Globus pallidus (tissue), 1 donor: ENCODE measurements around the gene COLEC11.
A peak's percentile ranks its signal among the peaks of the same experiment; 100 is the strongest.

Experiments
- DNase-seq: peaks from one replicate; pipeline ENCODE4 v3.0.0-alpha.2; 2015; ENCODE audit warnings: low spot score

The COLEC11 gene

DNA sequence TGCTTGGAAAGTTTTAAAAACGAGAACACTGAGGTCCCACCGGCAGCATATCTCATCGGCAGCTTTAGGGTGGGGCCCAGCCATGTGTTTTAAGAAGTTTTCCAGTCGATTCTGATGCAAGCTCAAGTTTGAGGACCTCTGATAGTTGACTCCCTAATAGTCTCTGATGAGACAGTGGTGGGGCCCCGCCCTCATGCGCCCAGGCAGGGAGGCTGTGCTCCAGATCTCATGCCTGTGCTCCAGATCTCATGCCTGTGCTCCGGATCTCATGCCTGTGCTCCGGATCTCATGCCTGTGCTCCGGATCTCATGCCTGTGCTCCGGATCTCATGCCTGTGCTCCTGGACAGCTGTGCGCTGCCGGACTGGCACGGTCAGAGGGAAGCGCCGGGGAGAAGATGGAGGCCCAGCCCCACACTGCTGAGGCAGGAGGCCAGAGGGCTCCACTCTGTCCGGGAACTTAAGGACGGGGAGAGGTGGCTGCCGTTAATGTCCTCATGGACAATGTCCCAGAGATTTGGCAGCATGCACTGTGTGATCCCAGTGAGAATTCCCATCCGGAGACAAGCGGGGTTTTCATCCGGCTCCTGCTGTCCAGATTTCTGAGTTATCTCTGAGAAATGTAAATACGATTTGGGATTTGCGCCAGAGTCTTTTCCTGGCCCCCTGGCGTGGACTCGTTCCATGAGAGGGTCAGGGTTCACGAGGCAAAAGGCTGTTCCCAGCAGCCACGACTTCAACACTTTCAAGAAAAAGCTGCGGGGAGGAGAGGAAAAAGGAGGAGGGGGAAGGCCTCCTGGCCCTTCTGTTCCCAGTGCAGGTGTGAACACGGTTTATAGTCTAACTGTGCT lies 9.4 kb upstream of the COLEC11 start:
- DNase-seq, result no peak

DNA sequence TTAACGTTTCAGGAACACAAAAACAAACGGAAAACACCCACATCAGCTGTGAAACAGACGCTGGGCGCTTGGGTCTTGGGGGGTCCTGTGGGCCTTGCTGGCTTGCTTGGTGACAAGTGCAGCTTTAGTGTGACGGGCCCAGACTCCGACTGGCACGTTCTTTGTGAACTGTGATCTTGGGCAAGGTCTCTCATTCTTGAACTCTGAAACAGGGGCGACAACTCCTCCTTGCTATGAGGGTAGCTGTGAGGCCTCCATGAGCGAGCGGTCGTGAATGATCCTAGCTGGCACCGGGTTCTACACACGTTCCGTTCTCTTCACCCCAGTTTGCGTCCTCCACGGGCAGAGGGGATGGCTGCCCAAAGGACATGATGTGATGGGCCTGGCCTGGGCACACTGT lies 8.7 kb upstream of the COLEC11 start:
- DNase-seq, result no peak

DNA sequence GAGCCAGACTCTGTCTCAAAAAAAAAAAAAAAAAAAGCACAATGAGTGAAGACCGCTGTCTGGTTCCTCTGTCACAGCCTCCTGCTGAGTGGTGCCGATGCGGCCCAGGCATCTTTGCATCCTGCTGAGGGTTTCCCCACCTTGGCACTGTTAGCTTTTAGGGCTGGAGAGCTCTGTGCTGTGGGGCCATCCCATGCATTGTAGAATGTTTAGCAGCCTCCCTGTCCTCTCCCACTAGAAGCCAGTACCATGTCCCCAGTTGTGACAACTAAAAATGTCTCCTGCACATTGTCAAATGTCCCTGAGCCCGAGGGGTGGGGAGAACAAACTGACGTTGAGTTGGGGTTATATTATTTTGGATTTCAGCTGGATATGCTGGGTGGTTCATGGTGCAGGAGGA lies 7.9 kb upstream of the COLEC11 start:
- no peak for DNase-seq

DNA sequence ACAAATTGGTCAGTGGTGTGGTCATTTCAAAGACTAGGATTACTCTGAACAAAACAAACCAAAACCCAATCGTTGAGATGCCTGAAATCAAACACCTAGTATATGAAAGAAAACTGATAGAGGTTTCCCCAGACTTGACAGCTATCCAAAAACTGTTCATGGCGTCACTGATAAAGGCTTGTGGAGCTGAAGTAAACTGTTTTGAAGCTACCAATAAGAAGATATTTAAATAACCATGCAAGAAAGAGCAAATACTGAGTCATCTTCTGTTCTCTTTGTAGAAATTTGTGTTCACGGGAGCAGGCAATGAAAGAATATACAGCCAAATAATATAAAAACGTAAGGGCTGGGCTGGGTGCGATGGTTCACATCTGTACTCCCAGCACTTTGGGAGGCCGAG lies 7.5 kb upstream of the COLEC11 start:
- no peak for DNase-seq

DNA sequence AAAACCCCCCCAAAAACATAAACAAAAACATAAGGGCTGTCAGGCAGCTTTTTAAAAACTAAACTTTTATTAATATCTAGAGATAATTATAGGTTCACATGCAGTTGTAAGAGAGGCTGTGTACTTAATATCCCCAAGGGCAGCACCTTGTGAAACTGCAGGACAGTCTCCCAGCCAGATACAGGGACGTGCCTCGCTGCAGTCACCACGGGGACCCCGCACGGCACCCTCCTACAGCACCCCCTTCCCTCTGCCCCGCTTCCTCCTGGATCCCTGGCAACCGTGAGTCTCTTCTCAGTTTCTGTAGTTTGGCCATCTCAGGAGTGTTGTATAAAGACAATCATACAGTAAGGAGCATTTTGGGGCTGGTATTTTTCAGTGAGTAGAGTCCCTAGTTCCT lies 6.8 kb upstream of the COLEC11 start:
- DNase-seq, result no peak

DNA sequence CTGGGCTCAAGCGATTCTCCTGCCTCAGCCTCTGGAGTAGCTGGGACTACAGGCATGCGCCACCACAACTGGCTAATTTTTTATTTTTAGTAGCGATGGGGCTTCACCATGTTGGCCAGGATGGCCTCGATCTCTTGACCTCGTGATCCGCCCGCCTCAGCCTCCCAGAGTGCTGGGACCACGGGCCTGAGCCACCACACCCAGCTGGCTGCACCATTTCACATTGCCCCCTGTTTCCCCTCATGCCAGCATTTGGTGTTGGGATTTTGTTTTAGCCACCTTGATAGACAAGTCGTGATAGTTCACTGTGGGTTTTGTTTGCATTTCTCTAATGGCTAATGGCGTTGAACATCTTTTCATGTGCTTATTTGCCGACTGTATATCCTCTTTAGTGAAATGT lies 5.8 kb upstream of the COLEC11 start:
- DNase-seq, result no peak

DNA sequence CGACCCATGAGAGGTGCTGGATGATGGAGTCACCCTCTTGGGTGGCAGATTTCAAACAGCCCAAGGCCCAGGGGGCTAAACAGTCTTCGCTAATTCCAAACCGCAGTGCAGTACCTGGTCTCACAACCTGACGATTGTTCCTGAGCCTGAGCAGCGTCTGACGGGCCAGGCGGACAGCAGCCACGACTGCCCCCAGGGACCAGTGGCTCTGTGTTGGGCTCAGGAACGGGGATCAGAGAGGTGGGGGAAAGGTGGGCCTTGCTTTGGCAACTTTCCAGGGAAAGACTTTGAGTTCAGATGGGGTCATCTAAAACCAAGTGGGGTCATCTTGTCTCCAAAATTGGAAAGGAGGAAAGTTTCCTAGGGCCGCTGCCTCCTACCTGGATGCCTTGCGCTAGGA lies 492 bp downstream of the COLEC11 start:
- DNase-seq, result no peak

DNA sequence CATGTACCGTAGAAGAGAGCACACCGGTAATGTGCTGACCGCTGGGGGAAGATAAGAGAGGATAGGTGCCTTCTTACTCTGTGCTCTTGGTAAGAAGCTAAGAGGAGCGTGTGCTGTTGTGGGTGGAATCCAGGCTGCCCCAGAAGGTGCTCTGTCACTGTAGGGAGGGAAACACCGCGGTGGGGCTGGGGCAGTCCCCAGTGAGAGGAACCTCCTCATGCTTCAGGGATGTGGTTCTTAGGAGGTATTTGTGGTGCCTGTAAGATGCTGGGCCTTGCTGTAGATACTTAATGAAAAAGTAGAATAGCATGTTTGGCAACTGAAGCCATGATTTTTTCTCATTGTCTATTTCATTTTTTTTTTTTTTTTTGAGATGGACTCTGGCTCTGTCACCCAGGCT lies 1.1 kb downstream of the COLEC11 start:
- no peak for DNase-seq

DNA sequence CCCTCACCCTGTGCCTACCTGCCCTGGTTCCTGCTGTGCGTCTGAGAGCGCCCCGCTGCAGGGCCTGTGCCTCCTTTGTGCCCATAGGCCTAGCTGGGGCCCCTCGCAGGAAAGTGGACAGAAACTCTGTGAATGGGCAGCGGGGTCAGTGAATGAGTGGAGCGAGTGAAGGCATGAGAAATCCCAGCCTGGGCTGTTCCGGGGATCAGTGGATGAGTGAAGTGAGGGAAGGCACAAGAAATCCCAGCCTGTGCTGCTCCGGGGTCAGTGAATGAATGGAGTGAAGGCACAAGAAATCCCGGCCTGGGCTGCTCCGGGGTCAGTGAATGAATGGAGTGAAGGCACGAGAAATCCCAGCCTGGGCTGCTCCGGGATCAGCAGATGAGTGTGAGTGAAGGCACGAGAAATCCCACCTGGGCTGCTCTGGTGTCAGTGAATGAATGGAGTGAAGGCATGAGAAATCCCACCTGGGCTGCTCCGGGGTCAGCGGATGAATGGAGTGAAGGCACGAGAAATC lies 2.0 kb downstream of the COLEC11 start:
- DNase-seq, result no peak

DNA sequence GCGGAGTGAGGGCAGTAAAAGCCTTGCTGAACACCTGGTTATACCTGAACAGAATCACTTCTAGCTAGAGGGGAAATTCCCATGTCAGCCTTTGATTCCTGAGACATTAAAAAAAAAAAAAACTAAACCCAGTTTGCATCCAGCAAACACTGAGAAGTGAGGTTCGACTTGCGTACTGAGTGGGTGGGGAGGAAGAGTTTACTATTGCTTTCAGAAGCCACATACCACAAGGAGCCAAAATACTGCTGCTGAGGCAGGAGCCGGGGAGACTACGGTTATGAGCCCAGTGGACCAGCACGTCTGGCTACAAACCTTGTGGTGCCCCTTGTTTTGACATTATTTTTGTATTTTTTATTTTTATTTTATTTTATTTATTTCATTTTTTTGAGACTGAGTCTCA lies 2.7 kb downstream of the COLEC11 start:
- no peak for DNase-seq

DNA sequence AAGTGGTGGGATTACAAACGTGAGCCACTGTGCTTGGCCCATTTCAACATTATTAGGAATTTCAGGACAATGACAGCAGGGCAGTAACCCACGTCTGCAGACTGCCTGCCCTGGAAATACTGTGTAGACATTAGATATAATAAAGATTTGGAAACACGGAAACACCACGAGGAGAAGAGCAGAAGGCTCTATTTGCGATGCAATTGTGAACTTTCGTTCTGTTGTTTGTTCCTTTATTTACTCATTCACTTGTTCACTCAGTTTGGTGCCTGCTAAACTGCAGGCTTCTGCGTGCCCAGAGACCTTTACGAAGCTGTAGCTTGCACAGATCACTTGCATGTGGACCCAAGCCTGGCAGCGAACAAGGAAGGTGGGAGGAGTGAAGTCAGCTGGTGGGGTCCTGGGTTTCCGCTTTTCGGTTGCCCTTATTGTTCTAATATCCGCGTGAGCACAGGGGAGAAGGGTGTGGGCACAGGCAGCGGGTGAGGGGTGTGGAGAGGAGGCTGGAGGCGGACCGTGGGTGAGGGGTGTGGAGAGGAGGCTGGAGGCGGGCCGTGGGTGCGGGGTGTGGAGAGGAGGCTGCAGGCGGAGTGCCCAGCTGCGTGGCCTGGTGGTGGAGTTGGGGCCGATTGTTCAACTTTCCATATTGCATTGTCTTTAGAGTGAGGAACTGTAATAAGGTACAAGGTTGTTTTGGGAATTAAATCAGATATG lies 3.4 kb downstream of the COLEC11 start:
- DNase-seq, result no peak

DNA sequence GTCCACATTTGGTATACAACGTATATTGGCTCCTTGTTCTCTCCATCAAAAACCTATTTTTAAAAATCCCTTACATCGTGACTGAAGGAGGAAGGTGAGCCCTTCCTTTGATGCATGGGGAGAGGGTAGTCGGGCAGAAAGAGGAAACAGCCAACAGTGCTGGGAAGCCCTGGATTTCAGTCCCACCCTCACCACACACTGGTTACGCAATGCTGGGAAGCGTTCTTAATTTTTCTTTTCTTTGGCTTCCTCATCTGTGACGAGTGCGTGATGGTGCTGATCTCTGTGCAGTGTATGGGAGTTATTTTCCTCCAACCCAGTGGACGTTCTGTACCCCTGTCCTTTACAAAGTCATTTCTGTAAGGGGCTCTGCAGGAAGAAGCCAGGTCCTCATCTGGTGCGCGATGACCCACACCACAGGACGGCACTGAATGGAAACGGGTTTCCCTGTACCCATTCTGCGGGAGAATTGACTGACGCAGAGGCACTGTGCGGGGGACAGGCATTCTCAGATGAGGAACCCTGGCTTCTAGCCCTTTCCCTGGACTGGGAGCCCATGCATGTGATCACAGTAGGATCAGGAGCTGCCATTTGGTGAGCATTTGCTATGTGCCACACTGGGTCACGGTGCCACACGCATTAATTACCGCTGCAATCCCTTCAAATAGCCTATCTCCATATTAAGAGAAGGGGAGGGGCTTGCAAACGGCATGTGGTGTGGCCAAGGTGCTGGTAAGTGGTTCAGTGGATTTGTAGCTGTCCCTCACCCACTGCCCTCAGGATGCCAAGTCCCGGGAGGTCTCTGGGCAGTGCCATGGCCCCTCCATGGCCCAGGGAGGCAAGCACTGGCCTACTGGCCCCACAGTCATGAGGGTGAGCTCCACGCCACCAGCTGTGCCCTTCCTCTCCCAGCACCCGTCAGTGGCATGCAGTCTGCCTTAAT lies 4.3 kb downstream of the COLEC11 start:
- no peak for DNase-seq

DNA sequence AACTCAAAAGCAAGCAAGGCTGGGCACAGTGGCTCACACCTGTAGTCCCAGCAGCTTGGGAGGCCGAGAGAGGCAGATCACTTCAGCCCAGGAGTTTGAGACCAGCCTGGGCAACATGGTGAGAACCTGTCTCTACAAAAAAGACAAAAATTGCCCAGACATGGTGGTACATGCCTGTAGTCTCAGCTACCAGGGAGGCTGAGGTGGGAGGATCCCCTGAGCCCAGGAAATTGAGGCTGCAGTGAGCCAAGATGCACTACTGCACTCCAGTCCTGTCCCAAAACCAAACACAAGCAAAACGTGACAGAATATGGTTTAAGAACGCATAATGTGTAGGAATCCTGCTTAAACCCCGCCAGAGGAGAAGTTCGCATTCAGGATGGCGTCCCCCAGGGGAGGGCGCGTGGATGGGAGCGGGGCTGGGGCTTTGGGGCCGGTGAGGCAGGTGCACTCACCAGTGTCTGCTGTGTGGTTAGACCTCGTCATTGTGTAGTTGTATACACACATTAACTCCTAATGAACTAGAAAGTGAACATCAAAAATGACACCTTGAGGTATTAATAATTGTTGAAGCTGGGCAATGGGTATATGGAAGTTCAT lies 5.4 kb downstream of the COLEC11 start:
- DNase-seq, result no peak

DNA sequence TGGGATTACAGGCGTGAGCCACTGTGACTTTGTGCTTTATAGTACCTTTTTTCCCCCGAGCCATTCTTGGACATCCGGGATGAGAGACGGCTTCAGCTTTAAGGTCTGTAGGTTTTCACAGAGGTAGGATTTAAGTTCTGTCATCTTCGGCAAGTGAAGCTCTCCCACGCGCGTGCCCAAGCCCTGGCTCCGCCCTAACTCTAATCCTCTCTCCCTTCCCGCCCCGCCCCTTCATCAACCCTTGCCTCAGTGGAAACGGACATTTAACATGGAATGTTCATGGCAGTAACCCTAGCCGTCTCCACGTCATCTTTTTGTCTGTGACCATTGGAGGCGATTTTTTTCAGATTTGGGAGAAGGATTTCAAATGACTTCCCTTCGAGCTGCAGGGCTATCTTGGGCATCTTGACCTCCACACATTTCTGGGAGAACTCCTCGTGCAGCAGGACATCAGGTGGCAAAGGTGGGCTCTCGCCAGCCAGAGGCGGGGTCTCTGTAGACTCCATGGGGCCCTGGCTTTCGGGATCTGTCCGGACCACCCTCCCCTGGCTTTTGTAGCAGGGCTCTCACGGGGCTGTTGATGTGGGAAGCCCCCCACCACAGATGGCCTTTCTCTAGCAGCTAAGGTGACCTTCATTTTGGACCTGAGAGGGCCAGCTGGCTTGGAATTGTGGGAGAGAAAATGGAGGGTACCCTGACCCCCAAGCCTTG lies 6.8 kb downstream of the COLEC11 start:
- no peak for DNase-seq

DNA sequence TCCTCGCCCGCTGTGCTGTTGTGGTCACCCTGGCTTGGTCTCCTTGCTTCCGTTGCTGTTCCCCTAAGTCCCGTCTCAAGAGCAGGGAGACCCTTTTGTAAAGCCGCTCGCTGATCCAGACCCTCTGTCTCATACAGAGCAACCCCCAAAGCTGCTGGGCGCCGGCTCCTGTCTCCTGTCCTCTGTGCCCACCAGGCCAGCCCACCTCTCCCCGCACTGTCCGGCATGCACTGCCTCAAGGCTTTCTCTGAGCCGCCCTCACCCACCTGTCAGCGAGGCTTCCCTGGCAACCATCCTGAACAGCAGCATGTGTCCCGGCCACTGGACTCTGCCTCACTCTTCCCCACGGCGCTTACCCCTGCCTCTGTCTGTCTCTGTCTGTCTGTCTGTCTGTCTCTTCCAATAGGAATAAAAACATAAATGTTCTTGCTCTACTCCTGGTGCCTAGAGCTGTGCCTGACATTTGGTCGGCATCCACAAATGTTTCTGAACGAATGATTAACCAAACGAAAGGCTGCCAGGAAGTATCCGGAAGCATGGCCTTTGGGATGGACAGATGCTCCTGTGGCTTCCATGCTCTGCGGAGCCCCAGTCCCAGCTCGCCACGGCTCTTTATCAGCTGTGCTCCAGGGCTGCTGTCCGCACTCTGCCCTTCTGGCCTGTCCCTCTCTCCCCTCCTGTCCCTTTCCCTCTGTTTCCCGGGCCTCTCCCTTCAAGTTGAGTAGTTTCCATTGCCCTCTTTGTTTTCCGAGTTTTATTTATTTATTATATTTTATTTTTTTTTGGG lies 7.8 kb downstream of the COLEC11 start:
- DNase-seq, result no peak

DNA sequence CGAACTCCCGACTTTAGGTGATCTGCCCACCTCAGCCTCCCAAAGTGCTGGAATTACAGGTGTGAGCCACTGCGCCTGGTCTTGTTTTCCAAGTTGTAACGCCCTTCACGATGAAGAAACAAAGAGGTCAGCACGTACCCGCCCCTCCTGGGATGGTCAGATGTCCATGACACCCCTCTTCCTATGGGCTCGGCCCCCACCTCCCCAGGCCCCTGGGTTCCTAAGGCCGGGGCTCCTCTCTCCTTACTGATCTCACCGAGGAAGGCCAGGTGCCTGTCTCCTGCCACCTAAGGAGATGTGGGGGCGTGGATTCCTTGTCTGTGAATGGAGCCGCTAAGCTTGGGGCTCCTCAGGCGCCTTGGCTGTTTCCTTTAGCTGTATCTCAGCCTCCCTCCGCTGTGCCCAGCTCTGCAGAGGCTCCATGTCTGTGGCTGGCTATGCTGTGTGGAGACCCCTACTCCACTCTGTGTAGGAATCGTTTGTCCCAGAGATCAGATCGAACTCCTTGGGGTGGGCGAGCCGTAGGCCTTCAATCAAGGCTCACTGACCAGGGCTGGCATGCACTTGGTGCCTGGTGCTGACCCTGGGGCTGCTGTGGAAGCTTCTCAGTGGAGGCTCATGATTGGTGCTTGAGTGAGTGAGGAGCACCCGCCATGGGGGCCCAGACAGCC lies 8.8 kb downstream of the COLEC11 start:
- no peak for DNase-seq

DNA sequence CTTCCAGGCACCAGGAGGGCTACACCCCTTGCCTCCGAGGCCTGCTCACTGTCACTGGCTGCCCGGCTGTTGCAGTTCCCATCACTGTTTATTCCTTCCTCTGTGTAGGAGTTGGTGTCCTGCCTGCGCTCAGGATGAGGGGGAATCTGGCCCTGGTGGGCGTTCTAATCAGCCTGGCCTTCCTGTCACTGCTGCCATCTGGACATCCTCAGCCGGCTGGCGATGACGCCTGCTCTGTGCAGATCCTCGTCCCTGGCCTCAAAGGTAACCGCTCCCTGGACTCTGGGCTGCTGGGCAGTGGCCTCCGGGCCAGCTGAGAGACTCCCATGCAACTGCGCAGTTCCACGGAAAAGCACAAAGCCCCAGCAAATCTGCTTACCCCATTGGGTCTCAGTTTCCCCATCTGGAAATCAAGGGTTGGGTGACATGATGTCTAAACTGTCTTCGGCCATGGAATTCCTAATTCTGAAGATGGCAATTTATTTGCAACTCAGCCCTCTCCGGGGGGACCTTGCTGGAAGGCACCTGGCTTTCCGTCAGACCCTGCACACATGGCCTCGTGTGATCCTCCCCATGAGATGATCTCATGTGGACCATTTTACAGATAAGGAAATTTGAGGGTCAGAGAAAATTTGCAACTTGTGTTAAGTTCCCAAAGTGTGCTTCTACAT lies 9.4 kb downstream of the COLEC11 start:
- DNase-seq, result no peak

DNA sequence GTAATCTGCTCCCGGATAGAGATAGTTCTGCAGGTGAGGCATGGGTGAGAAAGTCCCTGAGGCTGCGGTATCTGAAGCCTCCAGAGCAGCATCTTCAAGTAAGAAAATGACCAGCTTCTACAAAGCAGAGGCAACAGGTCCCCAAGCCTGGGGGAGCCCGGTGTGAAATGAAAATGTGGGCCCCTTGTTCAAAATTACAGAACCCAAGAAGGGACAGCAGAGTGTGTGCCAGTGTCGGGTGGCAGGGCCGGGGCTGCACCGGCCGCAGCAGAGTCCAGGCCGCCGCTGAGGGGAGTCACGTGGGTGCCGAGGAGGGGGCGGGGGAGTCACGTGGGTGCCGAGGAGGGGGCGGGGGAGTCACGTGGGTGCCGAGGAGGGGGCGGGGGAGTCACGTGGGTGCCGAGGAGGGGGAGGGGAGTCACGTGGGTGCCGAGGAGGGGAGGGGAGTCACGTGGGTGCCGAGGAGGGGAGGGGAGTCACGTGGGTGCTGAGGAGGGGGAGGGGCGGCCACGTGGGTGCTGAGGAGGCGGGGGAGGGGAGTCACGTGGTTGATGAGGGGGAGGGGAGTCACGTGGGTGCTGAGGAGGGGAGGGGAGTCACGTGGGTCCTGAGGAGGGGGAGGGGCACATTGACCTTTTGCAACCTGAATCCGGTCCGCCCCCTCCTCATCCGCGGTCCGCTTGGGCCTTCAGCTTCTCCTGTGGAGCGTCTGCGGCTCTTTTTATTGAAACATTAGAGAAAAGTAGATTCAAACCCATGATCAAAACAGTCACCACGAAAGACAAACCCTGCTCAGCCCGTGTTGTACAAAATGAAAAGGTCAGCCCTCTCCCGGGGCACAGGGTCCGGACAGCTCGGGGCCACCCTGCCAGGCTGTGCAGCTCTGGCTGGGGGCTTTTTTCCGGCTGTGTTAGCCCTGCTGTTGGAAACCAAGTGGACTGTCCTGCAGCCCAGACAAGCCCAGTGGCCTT lies 10.4 kb downstream of the COLEC11 start:
- DNase-seq, result peak; percentile 59
